Astrocyte of the spinal cord (primary cell): Measurements from ENCODE around the gene CACTIN.
A peak's percentile ranks its signal among the peaks of the same experiment; 100 is the strongest.

Experiments
- DNase-seq: peaks from one replicate; pipeline ENCODE4 v3.0.0; 2011; ENCODE audit warnings: low read depth, low spot score
- H3K4me3 ChIP-seq: 2 replicates; pipeline ENCODE4 v1.5.1; 2011; ENCODE audit warnings: low read depth, mild to moderate bottlenecking, low read length, moderate library complexity
- CTCF ChIP-seq: IDR thresholded peaks from 2 replicates; pipeline ENCODE4 v1.5.1; 2012; ENCODE audit warnings: low read depth, mild to moderate bottlenecking, low read length, inconsistent platforms
- in situ Hi-C: cut with HindIII; loops from 2 replicates; pipeline ENCODE4 v1.10.0; 2017; ENCODE audit warnings: low sequenced_read_pairs

The CACTIN gene

DNA sequence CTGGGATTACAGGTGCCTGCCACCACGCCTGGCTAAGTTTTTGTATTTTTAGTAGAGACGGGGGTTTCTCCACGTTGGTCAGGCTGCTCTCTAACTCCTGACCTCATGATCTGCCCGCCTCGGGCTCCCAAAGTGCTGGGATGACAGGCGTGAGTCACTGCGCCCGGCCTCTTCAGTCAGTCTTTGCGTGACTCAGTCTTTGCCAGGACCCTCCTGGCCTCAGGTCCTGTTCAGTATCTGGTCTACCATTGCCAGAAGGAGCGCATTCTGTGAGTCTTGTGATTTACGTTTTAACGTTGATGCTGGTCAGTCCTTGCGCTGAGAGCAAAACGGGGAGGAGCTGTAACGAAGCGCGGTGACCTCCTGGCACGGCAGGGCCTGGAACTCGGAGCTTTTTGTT lies 61.5 kb downstream of the CACTIN start:
- peak; percentile 38 for DNase-seq
- H3K4me3 ChIP-seq = no peak overlapping the region
- in situ Hi-C loops = no loop called here
- no peak for TF ChIP-seq CTCF

- TF ChIP-seq CTCF = no peak
- no peak overlapping the region for H3K4me3 ChIP-seq
- in situ Hi-C loops = no loop called here
- no peak for DNase-seq
These were observed 62.7 kb downstream of the CACTIN start for GRCh38 chr19:3563709-3564524.
